ENCODE results near the gene TMEM233. TPM values are rescaled to one million over a fixed set of nuclear protein-coding genes. Genes with fewer than 3 reads are reported as not detected.

TMEM233 gene
- total and polyA plus RNA-seq, 9 of the 15 experiments (the other 6 are each of a cell fraction or from before 2014, with no cell fraction given), result 0.04 to 0.17 (median 0.07) TPM; not detected in 2

DNA sequence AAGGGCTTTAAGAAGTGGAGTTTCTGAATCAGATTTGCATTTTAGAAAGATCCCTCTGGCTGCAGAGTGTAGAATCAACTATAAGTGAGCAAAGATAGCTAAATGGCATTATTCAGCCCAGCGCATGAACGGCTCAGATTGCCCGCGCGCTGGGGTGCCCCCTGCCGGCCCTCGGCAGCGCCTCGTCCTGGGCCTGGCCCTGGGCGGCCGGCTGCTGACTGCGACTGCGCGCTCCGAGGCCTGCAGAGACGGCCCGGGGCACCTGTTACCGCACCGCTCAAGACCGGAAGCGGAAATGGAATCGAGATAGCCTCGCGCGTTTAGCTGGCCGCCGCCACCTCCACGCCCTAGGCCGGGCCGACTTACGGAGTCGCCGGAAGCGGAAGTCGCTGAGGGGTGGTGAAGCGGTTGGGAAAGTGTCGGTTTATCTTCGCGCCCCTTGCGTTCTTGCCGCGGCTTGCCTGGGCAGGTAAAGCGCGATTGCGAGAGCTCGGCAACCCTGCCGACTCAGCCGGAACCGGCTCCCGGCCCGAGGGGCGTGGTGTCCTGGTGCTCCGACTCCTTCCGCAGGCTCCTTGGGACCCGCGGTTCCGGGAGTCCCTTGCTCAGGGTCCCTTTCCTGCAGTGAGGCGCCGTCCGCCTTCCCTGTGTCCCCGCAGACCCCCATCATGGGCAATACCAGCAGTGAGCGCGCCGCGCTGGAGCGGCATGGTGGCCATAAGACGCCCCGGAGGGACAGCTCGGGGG, 74.2 kb downstream of the TMEM233 start, which contains the start of gene PRKAB1 (continued):
- TF ChIP-seq PATZ1 (CRISPR knock-in tag; IDR thresholded peaks at IDR 0.05; ENCODE audit: borderline replicate concordance), result no peak
- TF ChIP-seq, protein P1, sequence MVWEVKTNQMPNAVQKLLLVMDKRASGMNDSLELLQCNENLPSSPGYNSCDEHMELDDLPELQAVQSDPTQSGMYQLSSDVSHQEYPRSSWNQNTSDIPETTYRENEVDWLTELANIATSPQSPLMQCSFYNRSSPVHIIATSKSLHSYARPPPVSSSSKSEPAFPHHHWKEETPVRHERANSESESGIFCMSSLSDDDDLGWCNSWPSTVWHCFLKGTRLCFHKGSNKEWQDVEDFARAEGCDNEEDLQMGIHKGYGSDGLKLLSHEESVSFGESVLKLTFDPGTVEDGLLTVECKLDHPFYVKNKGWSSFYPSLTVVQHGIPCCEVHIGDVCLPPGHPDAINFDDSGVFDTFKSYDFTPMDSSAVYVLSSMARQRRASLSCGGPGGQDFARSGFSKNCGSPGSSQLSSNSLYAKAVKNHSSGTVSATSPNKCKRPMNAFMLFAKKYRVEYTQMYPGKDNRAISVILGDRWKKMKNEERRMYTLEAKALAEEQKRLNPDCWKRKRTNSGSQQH (CRISPR knock-in tag; IDR thresholded peaks at IDR 0.05), result no peak
- TF ChIP-seq FOXA1 (IDR thresholded peaks at IDR 0.05; ENCODE audit: borderline replicate concordance), result no peak
- TF ChIP-seq NBN (IDR thresholded peaks at IDR 0.05; ENCODE audit: low read depth), result no peak
- TF ChIP-seq ZNF282 (CRISPR knock-in tag; IDR thresholded peaks at IDR 0.05), result no peak
- TF ChIP-seq, protein P2, sequence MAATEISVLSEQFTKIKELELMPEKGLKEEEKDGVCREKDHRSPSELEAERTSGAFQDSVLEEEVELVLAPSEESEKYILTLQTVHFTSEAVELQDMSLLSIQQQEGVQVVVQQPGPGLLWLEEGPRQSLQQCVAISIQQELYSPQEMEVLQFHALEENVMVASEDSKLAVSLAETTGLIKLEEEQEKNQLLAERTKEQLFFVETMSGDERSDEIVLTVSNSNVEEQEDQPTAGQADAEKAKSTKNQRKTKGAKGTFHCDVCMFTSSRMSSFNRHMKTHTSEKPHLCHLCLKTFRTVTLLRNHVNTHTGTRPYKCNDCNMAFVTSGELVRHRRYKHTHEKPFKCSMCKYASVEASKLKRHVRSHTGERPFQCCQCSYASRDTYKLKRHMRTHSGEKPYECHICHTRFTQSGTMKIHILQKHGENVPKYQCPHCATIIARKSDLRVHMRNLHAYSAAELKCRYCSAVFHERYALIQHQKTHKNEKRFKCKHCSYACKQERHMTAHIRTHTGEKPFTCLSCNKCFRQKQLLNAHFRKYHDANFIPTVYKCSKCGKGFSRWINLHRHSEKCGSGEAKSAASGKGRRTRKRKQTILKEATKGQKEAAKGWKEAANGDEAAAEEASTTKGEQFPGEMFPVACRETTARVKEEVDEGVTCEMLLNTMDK (IDR thresholded peaks at IDR 0.05; ENCODE audit: borderline replicate concordance, insufficient read depth, low read depth, low read length, poor library complexity, severe bottlenecking), result peak; percentile 100
- TF ChIP-seq MTA3 (IDR thresholded peaks at IDR 0.05; ENCODE audit: borderline replicate concordance), result peak; percentile 68; the same call in 1 of the 2 replicates
- TF ChIP-seq ZNF561 (CRISPR knock-in tag; conservative IDR thresholded peaks at IDR 0.05), result no peak
- no peak for TF ChIP-seq PTRF (tag; IDR thresholded peaks at IDR 0.05)
- TF ChIP-seq PHTF2 (CRISPR knock-in tag; IDR thresholded peaks at IDR 0.05), result no peak
- TF ChIP-seq, protein P3, sequence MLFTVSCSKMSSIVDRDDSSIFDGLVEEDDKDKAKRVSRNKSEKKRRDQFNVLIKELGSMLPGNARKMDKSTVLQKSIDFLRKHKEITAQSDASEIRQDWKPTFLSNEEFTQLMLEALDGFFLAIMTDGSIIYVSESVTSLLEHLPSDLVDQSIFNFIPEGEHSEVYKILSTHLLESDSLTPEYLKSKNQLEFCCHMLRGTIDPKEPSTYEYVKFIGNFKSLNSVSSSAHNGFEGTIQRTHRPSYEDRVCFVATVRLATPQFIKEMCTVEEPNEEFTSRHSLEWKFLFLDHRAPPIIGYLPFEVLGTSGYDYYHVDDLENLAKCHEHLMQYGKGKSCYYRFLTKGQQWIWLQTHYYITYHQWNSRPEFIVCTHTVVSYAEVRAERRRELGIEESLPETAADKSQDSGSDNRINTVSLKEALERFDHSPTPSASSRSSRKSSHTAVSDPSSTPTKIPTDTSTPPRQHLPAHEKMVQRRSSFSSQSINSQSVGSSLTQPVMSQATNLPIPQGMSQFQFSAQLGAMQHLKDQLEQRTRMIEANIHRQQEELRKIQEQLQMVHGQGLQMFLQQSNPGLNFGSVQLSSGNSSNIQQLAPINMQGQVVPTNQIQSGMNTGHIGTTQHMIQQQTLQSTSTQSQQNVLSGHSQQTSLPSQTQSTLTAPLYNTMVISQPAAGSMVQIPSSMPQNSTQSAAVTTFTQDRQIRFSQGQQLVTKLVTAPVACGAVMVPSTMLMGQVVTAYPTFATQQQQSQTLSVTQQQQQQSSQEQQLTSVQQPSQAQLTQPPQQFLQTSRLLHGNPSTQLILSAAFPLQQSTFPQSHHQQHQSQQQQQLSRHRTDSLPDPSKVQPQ (CRISPR knock-in tag; IDR thresholded peaks at IDR 0.05; ENCODE audit: borderline replicate concordance), result no peak
- TF ChIP-seq SAFB (IDR thresholded peaks at IDR 0.05; ENCODE audit: borderline replicate concordance, low read depth, low read length), result no peak
- TF ChIP-seq NELFE (IDR thresholded peaks at IDR 0.05; ENCODE audit: insufficient read depth, insufficient read length), result no peak
- TF ChIP-seq SIN3B (IDR thresholded peaks at IDR 0.05; ENCODE audit: low read depth), result peak; percentile 47; the same call in 1 of the 2 replicates
- no peak for TF ChIP-seq DNMT1 (IDR thresholded peaks at IDR 0.05)
- TF ChIP-seq MEF2A (IDR thresholded peaks at IDR 0.05; ENCODE audit: control insufficient read depth, low read depth, low read length), result no peak
- no peak for TF ChIP-seq POLR3G (IDR thresholded peaks at IDR 0.05; ENCODE audit: extremely low read depth, insufficient read length, insufficient replicate concordance)
- peak; percentile 73 to 75; a peak in 3 of 4 replicates for TF ChIP-seq SIN3A (IDR thresholded peaks at IDR 0.05; ENCODE audit: borderline replicate concordance in 2 of 2, control insufficient read depth in 1 of 2, low read depth in 2 of 2, low read length in 2 of 2)
- no peak for TF ChIP-seq ZNF24 (IDR thresholded peaks at IDR 0.05)

Measured in K562 (cell line).